Measurements from ENCODE around the gene RBMS1.

DNA sequence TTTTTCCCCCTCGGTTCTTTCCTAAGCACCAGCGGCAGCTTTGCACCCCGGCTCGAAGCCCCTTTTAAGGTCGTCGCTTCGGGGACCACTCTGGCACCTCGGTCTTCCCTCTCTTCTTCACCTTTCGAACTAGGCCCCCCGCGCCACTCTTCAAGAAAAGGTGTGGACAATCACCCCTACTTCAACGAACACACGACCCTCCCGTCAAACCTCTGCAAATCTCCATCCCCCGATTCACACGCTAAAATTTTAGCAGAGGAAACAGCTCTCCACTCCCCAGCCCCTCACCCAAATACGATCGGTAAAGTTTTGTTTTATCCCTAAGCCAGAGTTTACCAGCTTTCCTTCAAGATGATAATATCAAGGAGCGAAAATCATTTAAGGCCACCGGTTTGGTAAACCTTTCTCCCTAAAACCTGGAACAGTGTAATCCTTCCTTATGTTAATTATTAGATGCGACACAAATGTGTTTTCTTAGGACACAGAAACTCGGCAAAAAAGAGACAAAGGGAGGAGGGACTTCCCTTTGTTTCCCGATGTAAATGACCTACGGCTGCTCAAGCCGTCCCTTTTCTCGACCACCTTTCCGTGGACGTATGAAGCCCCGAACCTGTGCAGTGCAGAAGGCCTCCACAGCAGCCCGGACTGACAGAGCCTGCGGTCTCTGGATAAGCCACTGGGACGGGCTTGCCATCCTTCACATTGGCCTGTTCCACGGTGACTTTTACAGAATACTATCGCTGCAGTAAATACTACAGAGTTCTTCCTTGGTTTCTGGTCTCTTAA is 85.2 kb downstream of the RBMS1 start:
- no peak for TF ChIP-seq POLR2A (IDR thresholded peaks at IDR 0.05)
- TF ChIP-seq, protein P1, sequence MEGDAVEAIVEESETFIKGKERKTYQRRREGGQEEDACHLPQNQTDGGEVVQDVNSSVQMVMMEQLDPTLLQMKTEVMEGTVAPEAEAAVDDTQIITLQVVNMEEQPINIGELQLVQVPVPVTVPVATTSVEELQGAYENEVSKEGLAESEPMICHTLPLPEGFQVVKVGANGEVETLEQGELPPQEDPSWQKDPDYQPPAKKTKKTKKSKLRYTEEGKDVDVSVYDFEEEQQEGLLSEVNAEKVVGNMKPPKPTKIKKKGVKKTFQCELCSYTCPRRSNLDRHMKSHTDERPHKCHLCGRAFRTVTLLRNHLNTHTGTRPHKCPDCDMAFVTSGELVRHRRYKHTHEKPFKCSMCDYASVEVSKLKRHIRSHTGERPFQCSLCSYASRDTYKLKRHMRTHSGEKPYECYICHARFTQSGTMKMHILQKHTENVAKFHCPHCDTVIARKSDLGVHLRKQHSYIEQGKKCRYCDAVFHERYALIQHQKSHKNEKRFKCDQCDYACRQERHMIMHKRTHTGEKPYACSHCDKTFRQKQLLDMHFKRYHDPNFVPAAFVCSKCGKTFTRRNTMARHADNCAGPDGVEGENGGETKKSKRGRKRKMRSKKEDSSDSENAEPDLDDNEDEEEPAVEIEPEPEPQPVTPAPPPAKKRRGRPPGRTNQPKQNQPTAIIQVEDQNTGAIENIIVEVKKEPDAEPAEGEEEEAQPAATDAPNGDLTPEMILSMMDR (IDR thresholded peaks at IDR 0.05), result no peak

Measured in right lobe of liver (tissue), 4 donors.